Esophagus squamous epithelium (tissue), 4 donors: ENCODE measurements around the gene ITGB5.

Experiments used
- CTCF ChIP-seq, 6 experiments: fragments of 450-650 bp in 4 of 6; fragments of 200-600 bp in 2 of 6; sonication (generic) in 2 of 6; IDR thresholded peaks; one replicate each; pipeline ENCODE4 v1.5.1; 2016 to 2019; ENCODE audit warnings: antibody characterized with exemption in 6 of 6, mild to moderate bottlenecking in 4 of 6, moderate library complexity in 4 of 6
- POLR2A ChIP-seq, 4 donors: fragments of 450-650 bp; IDR thresholded peaks; one replicate each; pipeline ENCODE4 v1.6.1; 2017; ENCODE audit warnings: antibody characterized with exemption in 4 of 4, mild to moderate bottlenecking in 4 of 4, moderate library complexity in 3 of 4

- TF ChIP-seq CTCF (IDR thresholded peaks at IDR 0.05), result no peak
- no peak for TF ChIP-seq POLR2A (IDR thresholded peaks at IDR 0.05)
Measured at GRCh38 chr3:124843047-124843446, 44.1 kb downstream of the ITGB5 start.
